PFSK-1 (cell line): ENCODE measurements around the gene NEURL1B.

Source experiments
- FOXP2 ChIP-seq: optimal IDR thresholded peaks from 2 replicates; pipeline ENCODE3; 2011; ENCODE audit warnings: borderline replicate concordance, control low read depth, inconsistent platforms; ENCODE audit not compliant: insufficient read depth; ENCODE audit errors: extremely low read length, extremely low read depth
- POLR2AphosphoS5 ChIP-seq: IDR thresholded peaks from 2 replicates; pipeline ENCODE4 v1.6.1; 2012; ENCODE audit warnings: low read depth, mild to moderate bottlenecking, control low read depth, low read length, moderate library complexity
- SIN3A ChIP-seq: IDR thresholded peaks from 2 replicates; pipeline ENCODE4 v1.6.1; 2012; ENCODE audit warnings: mild to moderate bottlenecking, low read length, moderate library complexity, borderline replicate concordance; ENCODE audit not compliant: insufficient read depth
- TAF1 ChIP-seq: IDR thresholded peaks from 2 replicates; pipeline ENCODE4 v1.6.1; 2012; ENCODE audit warnings: low read length, control low read depth, borderline replicate concordance; ENCODE audit not compliant: insufficient read depth
- TF ChIP-seq, protein P1 (sequence below), 2 experiments: IDR thresholded peaks; 2 replicates each; pipeline versions ENCODE4 v1.6.1 to v1.8.0; 2011 to 2012; ENCODE audit warnings: low read depth in 2 of 2, low read length in 2 of 2, control low read depth in 1 of 2, inconsistent platforms in 1 of 2, mild to moderate bottlenecking in 1 of 2, moderate library complexity in 1 of 2; ENCODE audit not compliant: insufficient read depth in 1 of 2

Gene NEURL1B

DNA sequence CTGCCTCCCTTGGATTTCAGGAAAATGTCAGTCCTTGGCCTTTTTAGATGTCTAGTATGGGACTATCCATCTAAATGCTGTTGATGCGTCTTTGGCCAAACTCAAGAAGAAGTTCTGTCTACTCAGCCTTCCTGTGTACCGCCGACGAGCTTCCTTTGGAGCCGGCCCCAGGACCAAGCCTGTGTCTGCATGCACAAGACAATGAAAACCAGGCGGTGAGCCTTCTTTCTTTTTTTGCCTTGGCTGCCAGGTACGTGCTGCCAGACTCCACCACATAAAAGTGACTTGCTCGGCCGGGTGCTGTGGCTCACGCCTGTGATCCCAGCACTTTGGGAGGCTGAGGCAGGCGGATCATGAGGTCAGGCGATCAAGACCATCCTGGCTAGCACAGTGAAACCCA is 6.0 kb upstream of the NEURL1B start:
- TF ChIP-seq SIN3A (no peak), FOXP2 (no peak), POLR2AphosphoS5 (no peak), TAF1 (no peak)
- TF ChIP-seq, protein P1, sequence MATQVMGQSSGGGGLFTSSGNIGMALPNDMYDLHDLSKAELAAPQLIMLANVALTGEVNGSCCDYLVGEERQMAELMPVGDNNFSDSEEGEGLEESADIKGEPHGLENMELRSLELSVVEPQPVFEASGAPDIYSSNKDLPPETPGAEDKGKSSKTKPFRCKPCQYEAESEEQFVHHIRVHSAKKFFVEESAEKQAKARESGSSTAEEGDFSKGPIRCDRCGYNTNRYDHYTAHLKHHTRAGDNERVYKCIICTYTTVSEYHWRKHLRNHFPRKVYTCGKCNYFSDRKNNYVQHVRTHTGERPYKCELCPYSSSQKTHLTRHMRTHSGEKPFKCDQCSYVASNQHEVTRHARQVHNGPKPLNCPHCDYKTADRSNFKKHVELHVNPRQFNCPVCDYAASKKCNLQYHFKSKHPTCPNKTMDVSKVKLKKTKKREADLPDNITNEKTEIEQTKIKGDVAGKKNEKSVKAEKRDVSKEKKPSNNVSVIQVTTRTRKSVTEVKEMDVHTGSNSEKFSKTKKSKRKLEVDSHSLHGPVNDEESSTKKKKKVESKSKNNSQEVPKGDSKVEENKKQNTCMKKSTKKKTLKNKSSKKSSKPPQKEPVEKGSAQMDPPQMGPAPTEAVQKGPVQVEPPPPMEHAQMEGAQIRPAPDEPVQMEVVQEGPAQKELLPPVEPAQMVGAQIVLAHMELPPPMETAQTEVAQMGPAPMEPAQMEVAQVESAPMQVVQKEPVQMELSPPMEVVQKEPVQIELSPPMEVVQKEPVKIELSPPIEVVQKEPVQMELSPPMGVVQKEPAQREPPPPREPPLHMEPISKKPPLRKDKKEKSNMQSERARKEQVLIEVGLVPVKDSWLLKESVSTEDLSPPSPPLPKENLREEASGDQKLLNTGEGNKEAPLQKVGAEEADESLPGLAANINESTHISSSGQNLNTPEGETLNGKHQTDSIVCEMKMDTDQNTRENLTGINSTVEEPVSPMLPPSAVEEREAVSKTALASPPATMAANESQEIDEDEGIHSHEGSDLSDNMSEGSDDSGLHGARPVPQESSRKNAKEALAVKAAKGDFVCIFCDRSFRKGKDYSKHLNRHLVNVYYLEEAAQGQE (IDR thresholded peaks at IDR 0.05; ENCODE audit: insufficient read depth in 1 of 2, low read depth in 2 of 2, low read length in 2 of 2) = no peak

DNA sequence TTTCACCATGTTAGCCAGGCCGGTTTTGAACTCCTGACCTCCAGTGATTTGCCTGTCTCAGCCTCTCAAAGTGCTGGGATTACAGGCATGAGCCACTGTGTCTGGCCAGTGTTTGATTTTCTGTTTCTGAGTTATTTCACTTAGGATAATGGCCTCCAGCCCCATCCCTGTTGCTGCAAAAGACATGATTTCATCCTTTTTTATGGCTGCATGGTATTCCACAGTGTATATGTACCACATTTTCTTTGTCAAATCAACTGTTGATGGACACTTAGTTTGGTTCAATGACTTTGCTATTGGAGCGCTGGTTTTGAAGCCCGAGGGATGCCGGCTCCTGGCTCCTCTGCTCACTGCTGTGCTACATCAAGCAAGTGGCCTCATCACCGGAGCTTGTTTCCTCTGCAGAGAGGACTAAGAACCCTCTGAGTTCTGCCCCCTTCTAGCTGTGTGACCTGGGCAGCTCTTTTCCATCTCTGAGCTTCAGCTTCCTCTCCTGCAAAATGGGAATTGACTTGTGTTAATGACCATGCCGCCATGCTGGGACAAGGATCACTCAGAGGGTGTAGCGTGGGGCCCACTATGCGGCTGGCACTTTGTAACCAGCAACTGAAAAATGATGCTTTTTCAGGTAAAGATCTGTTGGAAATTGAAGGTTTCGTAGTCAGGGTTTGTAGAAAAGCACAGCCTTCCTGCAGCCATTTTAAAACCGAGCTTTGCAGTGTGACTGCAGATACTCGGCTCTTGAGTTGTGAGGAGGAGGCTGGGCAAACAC is 4.6 kb upstream of the NEURL1B start:
- TF ChIP-seq TAF1 (no peak), FOXP2 (no peak), SIN3A (no peak), POLR2AphosphoS5 (no peak)
- TF ChIP-seq, protein P1 (IDR thresholded peaks at IDR 0.05; ENCODE audit: insufficient read depth in 1 of 2, low read depth in 2 of 2, low read length in 2 of 2) = no peak

DNA sequence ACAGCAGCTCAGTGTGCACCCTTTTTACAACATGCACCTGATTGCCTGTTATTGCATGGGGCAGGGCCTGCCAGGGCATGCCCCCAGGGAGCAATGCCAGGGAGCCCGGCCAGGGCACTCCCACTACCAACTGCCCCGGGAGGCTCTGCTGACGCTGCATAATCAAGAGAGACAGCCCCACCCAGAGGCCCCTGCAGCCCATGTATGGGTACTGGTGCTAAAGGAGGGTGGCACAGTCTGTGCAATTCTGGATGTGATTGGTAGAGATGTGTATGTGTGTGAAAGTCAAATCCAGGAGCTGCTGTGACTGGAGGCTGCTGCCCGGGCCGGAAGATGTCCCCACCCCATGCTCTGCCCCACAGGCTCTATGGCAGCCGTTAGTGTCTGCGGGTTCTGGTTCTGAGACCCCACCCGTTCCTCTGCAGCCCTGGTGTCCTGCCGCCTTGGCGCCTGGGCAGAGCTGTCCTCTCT is 3.9 kb upstream of the NEURL1B start:
- TF ChIP-seq SIN3A (no peak), TAF1 (no peak), FOXP2 (no peak), POLR2AphosphoS5 (no peak)
- TF ChIP-seq, protein P1 (IDR thresholded peaks at IDR 0.05; ENCODE audit: insufficient read depth in 1 of 2, low read depth in 2 of 2, low read length in 2 of 2) = no peak

DNA sequence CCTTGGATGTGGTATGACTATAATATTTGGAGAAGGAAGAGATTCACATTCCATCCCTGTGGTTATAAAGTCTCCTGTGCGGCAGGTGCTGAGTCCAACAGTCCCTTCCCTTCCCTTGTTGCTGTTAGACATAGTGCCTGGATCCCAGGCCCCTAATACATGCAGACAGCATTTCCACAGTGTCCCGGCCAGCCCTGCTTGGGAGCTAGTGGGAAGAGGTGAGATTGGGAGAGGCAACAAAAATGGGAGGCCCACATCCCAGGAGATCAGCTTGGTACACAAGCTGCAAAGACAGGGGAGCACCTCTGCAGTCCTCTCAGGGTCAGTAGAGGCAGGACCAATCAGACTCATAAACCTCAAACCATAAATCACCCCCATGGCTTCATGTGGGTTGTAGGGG is 3.3 kb upstream of the NEURL1B start:
- TF ChIP-seq, protein P1 (IDR thresholded peaks at IDR 0.05; ENCODE audit: insufficient read depth in 1 of 2, low read depth in 2 of 2, low read length in 2 of 2) = no peak
- TF ChIP-seq FOXP2 (no peak), TAF1 (no peak), SIN3A (no peak), POLR2AphosphoS5 (no peak)
